ENCODE measurements around the gene TOMM7. TPM values are rescaled to one million over a fixed set of nuclear protein-coding genes. Genes with fewer than 3 reads are reported as not detected.

Gene TOMM7
- 650 TPM for polyA plus RNA-seq (2012; ENCODE audit: insufficient read length, low read depth)

- TF ChIP-seq POLR2AphosphoS5 (IDR thresholded peaks at IDR 0.05; ENCODE audit: low read depth, low read length) (peak; percentile 93), SIN3A (IDR thresholded peaks at IDR 0.05; ENCODE audit: borderline replicate concordance, insufficient read depth, low read length) (no peak), FOXP2 (optimal IDR thresholded peaks at IDR 0.05; ENCODE audit: borderline replicate concordance, extremely low read depth, extremely low read length, insufficient read depth) (peak; percentile 35), REST (IDR thresholded peaks at IDR 0.05; ENCODE audit: insufficient read depth in 1 of 2, low read depth in 2 of 2, low read length in 2 of 2) (peak; percentile 36 to 72; a peak in 1 of 4 replicates), TAF1 (IDR thresholded peaks at IDR 0.05; ENCODE audit: borderline replicate concordance, insufficient read depth, low read length) (peak; percentile 97)
Measured at GRCh38 chr7:22822486-22823141, at the start of gene TOMM7. Gene TOMM7, minus strand, starts transcription at chr7:22822849. Its CDS starts 70 bp downstream, at chr7:22822779.

- no peak for TF ChIP-seq REST (IDR thresholded peaks at IDR 0.05; ENCODE audit: insufficient read depth in 1 of 2, low read depth in 2 of 2, low read length in 2 of 2)
- no peak for TF ChIP-seq POLR2AphosphoS5 (IDR thresholded peaks at IDR 0.05; ENCODE audit: low read depth, low read length)
- no peak for TF ChIP-seq TAF1 (IDR thresholded peaks at IDR 0.05; ENCODE audit: borderline replicate concordance, insufficient read depth, low read length)
- TF ChIP-seq SIN3A (IDR thresholded peaks at IDR 0.05; ENCODE audit: borderline replicate concordance, insufficient read depth, low read length) = no peak
Measured at GRCh38 chr7:22872096-22872807, 49.6 kb upstream of the TOMM7 start.

- TF ChIP-seq POLR2AphosphoS5 (IDR thresholded peaks at IDR 0.05; ENCODE audit: low read depth, low read length) (no peak), REST (IDR thresholded peaks at IDR 0.05; ENCODE audit: insufficient read depth in 1 of 2, low read depth in 2 of 2, low read length in 2 of 2) (no peak), TAF1 (IDR thresholded peaks at IDR 0.05; ENCODE audit: borderline replicate concordance, insufficient read depth, low read length) (no peak), FOXP2 (optimal IDR thresholded peaks at IDR 0.05; ENCODE audit: borderline replicate concordance, extremely low read depth, extremely low read length, insufficient read depth) (no peak), SIN3A (IDR thresholded peaks at IDR 0.05; ENCODE audit: borderline replicate concordance, insufficient read depth, low read length) (no peak)
Measured at GRCh38 chr7:22871661-22872060, 49.0 kb upstream of the TOMM7 start.

GRCh38 chr7:22868509-22868908 is 45.9 kb upstream of the TOMM7 start:
- TF ChIP-seq SIN3A (IDR thresholded peaks at IDR 0.05; ENCODE audit: borderline replicate concordance, insufficient read depth, low read length) (no peak), POLR2AphosphoS5 (IDR thresholded peaks at IDR 0.05; ENCODE audit: low read depth, low read length) (no peak)

GRCh38 chr7:22867589-22867988 is 44.9 kb upstream of the TOMM7 start:
- TF ChIP-seq REST (IDR thresholded peaks at IDR 0.05; ENCODE audit: insufficient read depth in 1 of 2, low read depth in 2 of 2, low read length in 2 of 2) (no peak), TAF1 (IDR thresholded peaks at IDR 0.05; ENCODE audit: borderline replicate concordance, insufficient read depth, low read length) (no peak), FOXP2 (optimal IDR thresholded peaks at IDR 0.05; ENCODE audit: borderline replicate concordance, extremely low read depth, extremely low read length, insufficient read depth) (no peak), POLR2AphosphoS5 (IDR thresholded peaks at IDR 0.05; ENCODE audit: low read depth, low read length) (no peak), SIN3A (IDR thresholded peaks at IDR 0.05; ENCODE audit: borderline replicate concordance, insufficient read depth, low read length) (no peak)

All from PFSK-1 (cell line).